Endothelial cell of umbilical vein (primary cell): Measurements from ENCODE around the gene OR10H5. TPM values are rescaled to one million over a fixed set of nuclear protein-coding genes. Genes with fewer than 3 reads are reported as not detected.

ENCODE experiments used
- BruUV-seq: library from RNA; stranded (reverse); fragments of 400-500 nt; replicated peaks from 2 replicates; lab custom pipeline; 2021; lab: Mats Ljungman, UMichigan
- CTCF ChIA-PET: fragments of 300-600, 350-600 bp; sonication (Branson Sonifier 250); formaldehyde crosslinking; loops from one replicate; lab custom pipeline; 2021; ENCODE audit warnings: antibody characterized with exemption, inconsistent platforms; lab: Charles Lee
- POLR2A ChIA-PET: fragments of 300-600, 350-600 bp; sonication (Branson Sonifier 250); formaldehyde crosslinking; loops from one replicate; lab custom pipeline; 2021; ENCODE audit warnings: antibody characterized with exemption, inconsistent platforms; lab: Charles Lee
- DNase-seq: peaks from one replicate; pipeline ENCODE4 v3.0.0-alpha.2; 2011; ENCODE audit warnings: low read depth, low spot score
- FAIRE-seq: peaks from 2 replicates; lab custom pipeline; 2011; peaks lifted over from hg19 to GRCh38; lab: Jason Lieb, UNC
- H2AFZ ChIP-seq: 2 replicates; pipeline ENCODE4 v1.6.0; 2012; ENCODE audit warnings: low read depth, low read length, control low read depth, inconsistent platforms
- H3K27ac ChIP-seq: 2 replicates; pipeline ENCODE4 v1.5.1; 2011; ENCODE audit warnings: low read depth, mild to moderate bottlenecking, control low read depth, low read length, moderate library complexity; ENCODE audit not compliant: insufficient read depth
- H3K27me3 ChIP-seq, 2 experiments: 2 replicates each; pipeline versions ENCODE4 v1.6.0 to v1.6.1; 2011; ENCODE audit warnings: low read length in 2 of 2, mixed read lengths in 1 of 2; ENCODE audit not compliant: control insufficient read depth in 2 of 2, insufficient read depth in 2 of 2
- H3K36me3 ChIP-seq, 2 experiments: 2 replicates in 1 of 2; 3 replicates in 1 of 2; pipeline ENCODE4 v1.5.1; 2011; ENCODE audit warnings: low read length in 2 of 2, mild to moderate bottlenecking in 1 of 2, moderate library complexity in 1 of 2; ENCODE audit not compliant: control insufficient read depth in 2 of 2, insufficient read depth in 2 of 2; ENCODE audit errors: extremely low read depth in 1 of 2
- H3K4me1 ChIP-seq: 3 replicates; pipeline ENCODE4 v1.5.1; 2011; ENCODE audit warnings: mild to moderate bottlenecking, low read length; ENCODE audit not compliant: control insufficient read depth, insufficient read depth; ENCODE audit errors: extremely low read depth
- H3K4me2 ChIP-seq: 2 replicates; pipeline ENCODE4 v1.6.1; 2011; ENCODE audit warnings: low read length, control low read depth, mixed read lengths; ENCODE audit not compliant: insufficient read depth
- H3K4me3 ChIP-seq, 3 experiments: fragments of 200-600 bp in 1 of 3; sonication (generic), shearing (Covaris generic) in 1 of 3; replicated peaks in 1 of 3; 2 replicates each; pipeline ENCODE4 v1.5.1; 2011 to 2016; ENCODE audit warnings: control low read depth in 3 of 3, low read length in 3 of 3, mild to moderate bottlenecking in 2 of 3, inconsistent platforms in 1 of 3, low read depth in 1 of 3, moderate library complexity in 1 of 3; ENCODE audit not compliant: insufficient read depth in 1 of 3
- H3K79me2 ChIP-seq: 2 replicates; pipeline ENCODE4 v1.6.0; 2012; ENCODE audit warnings: low read length, inconsistent platforms; ENCODE audit not compliant: control insufficient read depth, insufficient read depth
- H3K9ac ChIP-seq: replicated peaks from 2 replicates; pipeline ENCODE3; 2011; ENCODE audit warnings: low read length, control low read depth; ENCODE audit not compliant: insufficient read depth; ENCODE audit errors: extremely low read depth
- H3K9me1 ChIP-seq: replicated peaks from 3 replicates; pipeline ENCODE4 v1.6.0; 2011; ENCODE audit warnings: mild to moderate bottlenecking, low read length; ENCODE audit not compliant: control insufficient read depth, insufficient read depth; ENCODE audit errors: extremely low read depth
- H3K9me3 ChIP-seq: replicated peaks from 2 replicates; pipeline ENCODE4 v1.5.1; 2012; ENCODE audit warnings: low read length, inconsistent platforms; ENCODE audit not compliant: control insufficient read depth, insufficient read depth
- H4K20me1 ChIP-seq: replicated peaks from 2 replicates; pipeline ENCODE3; 2011; ENCODE audit warnings: mild to moderate bottlenecking, low read length; ENCODE audit not compliant: control insufficient read depth, insufficient read depth; ENCODE audit errors: extremely low read depth
- EZH2 ChIP-seq: IDR thresholded peaks from 2 replicates; pipeline ENCODE4 v1.6.1; 2012; ENCODE audit warnings: borderline replicate concordance, low read depth, mild to moderate bottlenecking, moderate library complexity, low read length, inconsistent platforms; ENCODE audit not compliant: severe bottlenecking
- FOS ChIP-seq: IDR thresholded peaks from 2 replicates; pipeline ENCODE4 v1.6.1; 2011; ENCODE audit warnings: mild to moderate bottlenecking, low read length, moderate library complexity, borderline replicate concordance; ENCODE audit not compliant: insufficient read depth
- GATA2 ChIP-seq: IDR thresholded peaks from 2 replicates; pipeline ENCODE4 v1.7.0; 2011; ENCODE audit warnings: low read depth, mild to moderate bottlenecking, moderate library complexity, mixed read lengths, low read length; ENCODE audit not compliant: insufficient read length, insufficient read depth
- JUN ChIP-seq: IDR thresholded peaks from 2 replicates; pipeline ENCODE4 v1.6.1; 2011; ENCODE audit warnings: borderline replicate concordance, low read depth; ENCODE audit not compliant: insufficient read length, insufficient read depth
- MYC ChIP-seq: IDR thresholded peaks from one replicate; pipeline ENCODE4 v1.6.1; 2011; ENCODE audit warnings: mild to moderate bottlenecking, low read depth, low read length
- POLR2A ChIP-seq: IDR thresholded peaks from 2 replicates; pipeline ENCODE4 v1.6.1; 2012; ENCODE audit warnings: low read depth, mild to moderate bottlenecking, control low read depth, low read length
- POLR2AphosphoS5 ChIP-seq: IDR thresholded peaks from 2 replicates; pipeline ENCODE4 v1.6.1; 2012; ENCODE audit warnings: low read depth, mild to moderate bottlenecking, control low read depth, low read length, moderate library complexity; ENCODE audit not compliant: insufficient read depth
- dilution Hi-C: fragments of 300-500 bp; cut with MboI; formaldehyde crosslinking; loops from one replicate; pipeline ENCODE4 v1.15.0; 2019; ENCODE audit warnings: low sequenced_read_pairs; ENCODE audit not compliant: extremely low pct_ligation_motif_present
- intact Hi-C: fragments of 100-400 bp; cut with micrococcal nuclease; formaldehyde crosslinking; loops from one replicate; pipeline ENCODE4 v1.10.0; 2022
- polyA plus RNA-seq, 4 experiments: library from polyadenylated mRNA; depleted of rRNA in 3 of 4; stranded (reverse) in 3 of 4; unstranded in 1 of 4; fragments of >200 nt; gene quantifications; 2 replicates each; pipeline versions ENCODE4 v1.2.1 to v1.2.3, GENCODE V29; 2011 to 2012; ENCODE audit warnings: missing spikeins in 1 of 4
- total RNA-seq: library from RNA; stranded (reverse); gene quantifications from 2 replicates; pipeline ENCODE4 v1.2.3, GENCODE V29; 2021
- TF ChIP-seq, protein P1 (sequence below), 2 donors: IDR thresholded peaks; 1 replicate in 1 of 2; 2 replicates in 1 of 2; pipeline ENCODE4 v1.5.1; 2011; ENCODE audit warnings: low read length in 2 of 2, mild to moderate bottlenecking in 2 of 2, moderate library complexity in 2 of 2, control low read depth in 1 of 2, inconsistent platforms in 1 of 2, low read depth in 1 of 2; ENCODE audit not compliant: insufficient read depth in 1 of 2; ENCODE audit errors: extremely low read depth in 1 of 2
- TF ChIP-seq, protein P2 (sequence below): IDR thresholded peaks from 2 replicates; pipeline ENCODE4 v1.6.1; 2011; ENCODE audit not compliant: insufficient read depth, insufficient read length

OR10H5 gene
- total and polyA plus RNA-seq, 2 donors (not counting 3 experiments of a cell fraction or from before 2014, with no cell fraction given): not detected

GRCh38 chr19:15779756-15780476 lies 7.5 kb upstream of the OR10H5 start:
- FAIRE-seq (no peak), DNase-seq (no peak)
- H2AFZ ChIP-seq: no peak overlapping the region
- no peaks in the 10 kb centered on the region for H3K4me1 ChIP-seq
- no peaks in the 10 kb centered on the region for H3K9me3 ChIP-seq
- H3K4me2 ChIP-seq: no peak overlapping the region
- intact Hi-C loops: no loop called here
- H3K79me2 ChIP-seq: no peaks in the 10 kb centered on the region
- ChIA-PET POLR2A (no interaction called here), CTCF (no interaction called here)
- H3K27me3 ChIP-seq: no peaks in the 10 kb centered on the region
- no peak overlapping the region for H3K27ac ChIP-seq
- H3K9me1 ChIP-seq: no peaks in the 10 kb centered on the region
- BruUV-seq: no TSS peak
- H4K20me1 ChIP-seq: no peaks in the 10 kb centered on the region
- H3K4me3 ChIP-seq: no peak overlapping the region
- H3K36me3 ChIP-seq: no peaks in the 10 kb centered on the region
- dilution Hi-C loops: no loop called here
- H3K9ac ChIP-seq: no peak overlapping the region
- TF ChIP-seq POLR2A (no peak), POLR2AphosphoS5 (no peak), GATA2 (no peak), MYC (no peak), JUN (no peak), FOS (no peak), EZH2 (no peak)
- TF ChIP-seq, protein P1, sequence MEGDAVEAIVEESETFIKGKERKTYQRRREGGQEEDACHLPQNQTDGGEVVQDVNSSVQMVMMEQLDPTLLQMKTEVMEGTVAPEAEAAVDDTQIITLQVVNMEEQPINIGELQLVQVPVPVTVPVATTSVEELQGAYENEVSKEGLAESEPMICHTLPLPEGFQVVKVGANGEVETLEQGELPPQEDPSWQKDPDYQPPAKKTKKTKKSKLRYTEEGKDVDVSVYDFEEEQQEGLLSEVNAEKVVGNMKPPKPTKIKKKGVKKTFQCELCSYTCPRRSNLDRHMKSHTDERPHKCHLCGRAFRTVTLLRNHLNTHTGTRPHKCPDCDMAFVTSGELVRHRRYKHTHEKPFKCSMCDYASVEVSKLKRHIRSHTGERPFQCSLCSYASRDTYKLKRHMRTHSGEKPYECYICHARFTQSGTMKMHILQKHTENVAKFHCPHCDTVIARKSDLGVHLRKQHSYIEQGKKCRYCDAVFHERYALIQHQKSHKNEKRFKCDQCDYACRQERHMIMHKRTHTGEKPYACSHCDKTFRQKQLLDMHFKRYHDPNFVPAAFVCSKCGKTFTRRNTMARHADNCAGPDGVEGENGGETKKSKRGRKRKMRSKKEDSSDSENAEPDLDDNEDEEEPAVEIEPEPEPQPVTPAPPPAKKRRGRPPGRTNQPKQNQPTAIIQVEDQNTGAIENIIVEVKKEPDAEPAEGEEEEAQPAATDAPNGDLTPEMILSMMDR (IDR thresholded peaks at IDR 0.05; ENCODE audit: extremely low read depth in 1 of 2, insufficient read depth in 1 of 2, low read depth in 1 of 2, low read length in 2 of 2): no peak
- TF ChIP-seq, protein P2, sequence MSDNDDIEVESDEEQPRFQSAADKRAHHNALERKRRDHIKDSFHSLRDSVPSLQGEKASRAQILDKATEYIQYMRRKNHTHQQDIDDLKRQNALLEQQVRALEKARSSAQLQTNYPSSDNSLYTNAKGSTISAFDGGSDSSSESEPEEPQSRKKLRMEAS: no peak
